ENCODE results near the gene ZMIZ2.
"Not testable (repeated sequence)": the region's sequence is repeated elsewhere in the genome, so short reads cannot be mapped to it uniquely, and the experiment has no call there.

The ZMIZ2 gene

DNA sequence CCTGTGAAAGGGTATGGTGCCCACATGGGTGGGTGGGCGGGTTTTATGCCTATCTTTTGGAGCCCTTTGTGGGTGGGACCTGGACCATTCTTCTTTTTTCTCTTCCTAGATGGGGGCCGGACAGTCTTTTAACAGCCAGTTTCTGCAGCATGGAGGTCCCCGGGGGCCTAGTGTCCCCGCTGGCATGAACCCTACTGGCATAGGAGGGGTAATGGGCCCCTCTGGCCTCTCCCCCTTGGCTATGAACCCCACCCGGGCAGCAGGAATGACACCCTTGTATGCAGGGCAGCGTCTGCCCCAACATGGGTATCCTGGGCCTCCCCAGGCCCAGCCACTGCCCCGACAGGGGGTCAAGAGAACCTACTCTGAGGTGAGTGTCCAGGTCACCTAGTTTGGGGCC, 9.1 kb downstream of the ZMIZ2 start:
- DNase-seq (ENCODE audit: low read depth): no peak

DNA sequence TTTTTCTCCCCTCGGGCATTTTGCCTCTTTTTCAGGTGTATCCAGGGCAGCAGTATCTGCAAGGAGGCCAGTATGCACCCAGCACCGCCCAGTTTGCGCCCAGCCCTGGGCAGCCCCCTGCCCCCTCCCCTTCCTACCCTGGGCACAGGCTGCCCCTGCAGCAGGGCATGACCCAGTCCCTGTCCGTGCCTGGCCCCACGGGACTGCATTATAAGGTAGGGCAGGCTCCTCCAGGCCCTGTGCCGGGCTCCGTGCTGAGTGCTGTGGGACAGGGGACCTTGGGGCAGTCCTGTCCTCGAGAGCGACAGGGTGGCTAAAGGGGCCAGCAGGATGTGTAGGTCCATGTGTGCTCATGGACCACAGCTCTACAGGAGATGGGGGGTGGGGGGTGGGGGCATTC, 10.6 kb downstream of the ZMIZ2 start:
- no peak for DNase-seq (ENCODE audit: low read depth)

DNA sequence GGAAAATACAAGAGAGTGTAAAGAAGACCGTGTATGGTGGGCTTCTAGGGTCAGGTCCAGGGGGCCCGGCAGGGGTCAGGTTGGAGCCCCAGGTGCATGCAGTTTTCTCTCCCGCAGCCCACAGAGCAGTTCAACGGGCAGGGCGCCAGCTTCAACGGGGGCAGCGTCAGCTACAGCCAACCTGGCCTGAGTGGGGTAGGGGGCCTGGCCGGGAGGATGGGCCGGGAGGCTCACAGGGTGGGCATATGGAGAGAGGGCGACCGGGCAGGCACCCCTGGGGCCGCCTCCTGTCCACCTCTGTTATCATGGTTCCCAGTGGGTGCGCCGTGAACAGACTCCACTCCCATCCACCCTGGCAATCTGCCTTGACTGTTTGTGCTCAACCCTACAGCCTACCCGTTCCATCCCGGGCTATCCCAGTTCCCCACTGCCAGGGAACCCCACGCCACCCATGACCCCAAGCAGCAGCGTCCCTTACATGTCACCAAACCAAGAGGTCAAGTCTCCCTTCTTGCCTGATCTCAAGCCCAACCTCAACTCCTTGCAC, 11.5 kb downstream of the ZMIZ2 start:
- no peak for DNase-seq (ENCODE audit: low read depth)

DNA sequence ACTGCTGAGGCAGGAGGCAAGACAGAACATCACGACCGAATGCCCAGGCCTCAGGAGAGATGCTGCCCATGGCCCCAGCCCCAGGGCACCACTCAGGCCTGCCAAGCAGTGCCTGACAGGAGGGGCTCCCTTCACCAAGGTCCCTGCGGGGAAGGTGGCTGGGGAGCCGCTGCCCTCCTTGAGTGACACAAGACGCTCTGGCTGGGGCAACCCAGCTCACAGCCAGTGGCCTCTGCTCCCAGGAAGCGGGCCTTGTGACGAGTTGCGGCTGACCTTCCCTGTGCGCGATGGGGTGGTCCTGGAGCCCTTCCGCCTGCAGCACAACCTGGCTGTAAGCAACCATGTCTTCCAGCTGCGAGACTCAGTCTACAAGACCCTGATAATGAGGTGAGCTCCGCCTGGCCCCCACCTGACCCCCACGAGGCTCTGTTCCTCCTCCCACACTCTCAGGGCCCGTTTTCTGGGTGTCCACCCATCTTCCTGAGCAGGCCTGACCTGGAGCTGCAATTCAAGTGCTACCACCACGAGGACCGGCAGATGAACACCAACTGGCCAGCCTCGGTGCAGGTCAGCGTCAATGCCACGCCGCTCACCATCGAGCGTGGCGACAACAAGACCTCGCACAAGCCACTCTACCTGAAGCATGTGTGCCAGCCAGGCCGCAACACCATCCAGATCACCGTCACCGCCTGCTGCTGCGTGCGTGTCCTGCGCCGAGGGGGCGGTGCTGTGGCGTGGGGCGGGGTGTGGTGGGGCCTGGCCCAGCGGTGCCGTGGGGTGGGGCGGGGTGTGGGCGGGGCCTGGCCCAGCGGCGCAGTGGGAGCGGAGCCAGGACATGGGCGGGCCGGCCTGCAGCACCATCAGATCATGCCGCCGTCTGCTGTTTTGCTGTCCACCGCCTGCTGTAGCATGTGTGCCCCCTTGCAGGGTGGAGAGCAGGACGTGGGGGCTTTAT, 12.8 kb downstream of the ZMIZ2 start:
- DNase-seq (ENCODE audit: low read depth): no peak

DNA sequence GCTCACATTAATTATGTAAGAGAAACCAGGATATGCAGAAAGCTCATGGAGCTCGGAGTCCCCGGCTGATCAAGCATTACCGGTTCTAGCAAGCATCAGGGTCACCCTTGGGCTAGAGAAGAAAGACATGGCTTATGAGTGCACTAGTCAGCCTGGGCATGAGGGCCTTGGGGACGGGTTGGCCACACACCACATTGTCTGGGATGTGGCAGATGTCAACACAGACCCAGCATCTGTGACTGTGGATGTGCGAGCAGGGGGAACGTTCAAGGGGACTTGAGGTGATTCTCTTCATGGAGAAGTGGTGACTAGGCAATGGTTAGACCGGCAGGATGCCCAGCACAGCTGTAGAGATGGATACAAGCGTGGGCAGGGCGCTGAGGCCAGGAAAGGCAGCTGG, 13.7 kb downstream of the ZMIZ2 start:
- DNase-seq (ENCODE audit: low read depth): no peak

DNA sequence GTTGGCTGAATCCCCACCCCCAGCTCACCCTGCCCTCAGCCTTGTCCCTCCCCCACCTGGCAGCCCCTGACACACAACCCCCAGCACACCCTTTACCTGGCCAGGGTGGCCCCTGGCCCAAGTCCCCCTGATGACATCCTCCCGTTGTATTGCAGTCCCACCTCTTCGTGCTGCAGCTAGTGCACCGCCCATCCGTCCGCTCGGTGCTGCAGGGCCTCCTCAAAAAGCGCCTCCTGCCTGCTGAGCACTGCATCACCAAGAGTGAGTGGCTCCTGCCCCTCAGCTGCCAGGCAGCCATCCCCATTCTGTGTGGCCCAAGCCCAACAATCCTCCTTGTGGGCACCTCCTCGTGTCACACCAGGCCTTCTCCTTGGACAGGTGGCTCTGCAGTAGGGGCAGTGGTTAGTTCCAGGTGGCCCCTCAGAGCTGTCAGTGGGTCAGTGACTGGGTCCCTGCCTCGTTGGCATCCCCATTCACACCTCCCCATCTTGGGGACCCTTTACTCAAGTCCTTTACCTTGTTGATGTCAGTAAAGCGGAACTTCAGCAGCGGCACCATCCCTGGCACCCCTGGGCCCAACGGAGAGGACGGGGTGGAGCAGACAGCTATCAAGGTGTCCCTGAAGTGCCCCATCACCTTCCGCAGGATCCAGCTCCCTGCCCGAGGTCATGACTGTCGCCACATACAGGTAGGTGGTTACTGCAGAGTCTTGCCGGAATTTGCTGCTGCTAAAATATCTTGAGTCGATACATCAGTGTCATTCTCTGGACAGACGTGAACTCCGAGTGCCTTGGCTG, 14.3 kb downstream of the ZMIZ2 start:
- no peak for DNase-seq (ENCODE audit: low read depth)

DNA sequence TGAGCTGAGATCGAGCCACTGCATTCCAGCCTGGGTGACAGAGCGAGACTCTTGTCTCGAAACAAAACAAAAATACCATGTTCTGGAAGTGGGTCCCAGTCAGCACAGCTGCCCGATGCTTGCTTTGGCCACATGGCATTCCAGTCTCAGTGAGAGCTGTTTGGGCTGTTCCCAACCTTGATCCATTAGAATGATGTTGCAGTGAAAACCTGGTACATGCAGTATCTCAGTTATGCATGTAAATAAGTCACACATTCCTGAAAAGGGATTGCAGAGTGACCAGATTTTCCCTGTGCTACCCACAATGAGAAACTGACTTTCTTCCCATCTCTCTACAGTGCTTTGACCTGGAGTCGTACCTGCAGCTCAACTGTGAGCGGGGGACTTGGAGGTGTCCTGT, 15.4 kb downstream of the ZMIZ2 start:
- DNase-seq (ENCODE audit: low read depth): no peak

DNA sequence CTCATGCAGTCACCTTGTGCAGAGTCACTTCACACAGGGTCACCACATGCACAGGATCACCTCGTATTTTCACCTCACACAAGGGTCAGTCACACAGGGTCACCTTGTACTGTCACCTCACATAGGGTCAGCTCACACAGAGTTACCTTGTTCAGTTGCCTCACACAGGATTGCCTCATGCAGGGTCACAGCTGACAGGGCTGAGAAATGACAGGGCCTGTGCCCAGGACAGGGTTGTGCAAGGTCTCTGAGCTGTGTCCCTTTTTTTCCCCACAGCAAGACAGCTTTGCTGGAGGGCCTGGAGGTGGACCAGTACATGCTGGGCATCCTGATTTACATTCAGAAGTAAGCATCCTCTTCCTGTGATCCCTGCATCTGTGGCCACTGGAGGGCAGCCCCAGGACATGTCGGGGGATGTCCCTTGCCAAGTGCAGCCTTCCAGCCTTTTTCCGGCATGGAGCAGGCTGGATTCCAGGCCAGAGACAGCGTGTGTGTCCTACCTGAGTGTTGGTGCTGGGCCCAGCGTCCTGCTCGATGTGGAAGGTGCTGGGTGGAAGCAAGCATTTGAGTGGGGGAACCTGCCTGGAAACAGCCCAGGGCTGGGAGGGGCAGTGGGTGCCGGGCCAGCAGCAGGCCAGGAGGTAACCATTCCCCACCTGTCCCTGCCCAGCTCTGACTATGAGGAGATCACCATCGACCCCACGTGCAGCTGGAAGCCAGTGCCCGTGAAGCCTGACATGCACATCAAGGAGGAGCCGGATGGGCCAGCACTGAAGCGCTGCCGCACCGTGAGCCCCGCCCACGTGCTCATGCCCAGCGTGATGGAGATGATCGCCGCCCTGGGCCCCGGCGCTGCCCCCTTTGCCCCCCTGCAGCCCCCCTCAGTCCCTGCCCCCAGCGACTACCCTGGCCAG, 16.3 kb downstream of the ZMIZ2 start:
- DNase-seq (ENCODE audit: low read depth): no peak

DNA sequence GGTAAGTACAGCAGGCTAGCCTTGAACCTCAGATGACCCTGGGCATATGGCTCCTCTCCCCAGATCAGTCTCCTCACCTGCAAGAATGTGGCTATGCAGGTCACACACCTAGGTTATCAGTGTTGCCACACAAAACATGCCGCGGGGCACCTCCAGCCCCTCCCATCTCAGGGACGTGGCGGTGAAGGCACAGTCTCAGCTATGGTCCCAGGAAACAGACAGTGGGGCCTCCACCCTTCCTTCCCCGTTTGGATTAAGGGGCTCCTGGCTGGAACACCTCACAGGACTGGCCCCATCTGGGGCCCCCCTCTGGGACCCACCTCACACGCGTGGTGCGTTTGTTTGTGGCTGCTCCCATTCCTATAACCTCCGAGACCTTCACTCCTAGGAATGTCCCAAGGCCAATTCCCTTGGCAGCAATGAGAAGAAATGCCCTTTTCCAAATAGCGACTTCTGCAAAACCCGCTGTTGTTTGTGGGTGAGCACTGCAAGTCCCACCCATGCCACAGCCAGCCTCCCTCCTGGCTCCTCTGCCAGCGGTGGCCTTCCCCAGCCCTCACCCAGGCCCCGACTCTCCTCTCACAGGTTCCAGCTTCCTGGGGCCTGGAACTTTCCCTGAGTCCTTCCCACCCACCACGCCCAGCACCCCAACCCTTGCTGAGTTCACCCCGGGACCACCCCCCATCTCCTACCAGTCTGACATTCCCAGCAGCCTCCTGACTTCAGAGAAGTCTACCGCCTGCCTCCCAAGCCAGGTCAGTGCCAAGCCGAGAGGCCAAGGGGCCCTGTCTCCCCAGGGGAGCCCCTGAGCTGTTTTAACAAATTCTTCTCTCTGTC, 17.1 kb downstream of the ZMIZ2 start:
- no peak for DNase-seq (ENCODE audit: low read depth)

DNA sequence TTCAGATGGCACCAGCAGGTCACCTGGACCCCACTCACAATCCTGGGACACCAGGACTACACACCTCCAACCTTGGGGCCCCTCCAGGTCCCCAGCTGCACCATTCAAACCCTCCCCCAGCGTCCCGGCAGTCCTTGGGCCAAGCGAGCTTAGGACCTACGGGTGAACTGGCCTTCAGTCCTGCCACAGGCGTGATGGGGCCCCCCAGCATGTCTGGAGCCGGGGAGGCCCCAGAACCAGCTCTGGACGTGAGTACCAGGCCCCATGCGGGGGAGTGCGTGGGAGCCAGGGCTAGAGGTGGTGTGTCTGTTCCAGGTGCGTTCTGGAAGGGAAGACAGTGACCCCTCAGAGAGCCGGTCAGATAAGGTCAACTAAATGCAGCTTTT, 17.8 kb downstream of the ZMIZ2 start:
- no peak for DNase-seq (ENCODE audit: low read depth)

DNA sequence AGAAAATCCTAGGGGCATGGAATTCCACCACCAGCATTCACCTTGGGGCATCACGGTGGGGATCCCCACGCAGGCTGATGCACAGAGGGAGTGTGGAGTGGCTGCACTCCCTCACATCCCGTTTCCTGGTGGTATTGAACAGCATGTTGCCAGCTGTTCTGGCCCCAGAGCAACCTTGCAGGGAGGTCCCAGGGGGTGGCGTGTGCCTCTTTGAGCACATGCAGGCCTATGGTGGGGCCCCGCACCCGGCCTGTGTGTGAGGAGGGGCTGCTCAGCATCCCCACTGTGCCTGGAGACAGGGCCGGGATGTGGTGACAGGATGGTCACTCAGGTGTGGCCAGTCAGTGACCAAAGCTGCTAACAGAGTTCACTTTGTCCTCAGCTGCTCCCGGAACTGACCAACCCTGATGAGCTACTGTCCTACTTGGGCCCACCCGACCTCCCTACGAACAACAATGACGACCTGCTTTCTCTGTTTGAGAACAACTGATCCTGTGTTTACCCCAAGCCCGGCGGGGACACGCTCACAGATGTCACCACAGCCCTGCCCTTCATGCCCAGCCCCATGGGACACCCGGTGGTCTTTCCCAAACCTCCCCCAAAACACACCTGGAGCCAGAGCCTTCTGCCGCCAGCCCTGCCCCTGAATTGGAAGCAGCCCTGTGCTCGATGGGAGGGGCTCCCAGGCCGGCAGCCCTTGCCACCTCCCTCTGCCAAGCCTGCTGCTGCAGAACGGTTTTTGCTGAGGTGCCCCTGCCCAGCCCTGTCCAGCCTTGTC, 18.7 kb downstream of the ZMIZ2 start:
- DNase-seq (ENCODE audit: low read depth): no peak

DNA sequence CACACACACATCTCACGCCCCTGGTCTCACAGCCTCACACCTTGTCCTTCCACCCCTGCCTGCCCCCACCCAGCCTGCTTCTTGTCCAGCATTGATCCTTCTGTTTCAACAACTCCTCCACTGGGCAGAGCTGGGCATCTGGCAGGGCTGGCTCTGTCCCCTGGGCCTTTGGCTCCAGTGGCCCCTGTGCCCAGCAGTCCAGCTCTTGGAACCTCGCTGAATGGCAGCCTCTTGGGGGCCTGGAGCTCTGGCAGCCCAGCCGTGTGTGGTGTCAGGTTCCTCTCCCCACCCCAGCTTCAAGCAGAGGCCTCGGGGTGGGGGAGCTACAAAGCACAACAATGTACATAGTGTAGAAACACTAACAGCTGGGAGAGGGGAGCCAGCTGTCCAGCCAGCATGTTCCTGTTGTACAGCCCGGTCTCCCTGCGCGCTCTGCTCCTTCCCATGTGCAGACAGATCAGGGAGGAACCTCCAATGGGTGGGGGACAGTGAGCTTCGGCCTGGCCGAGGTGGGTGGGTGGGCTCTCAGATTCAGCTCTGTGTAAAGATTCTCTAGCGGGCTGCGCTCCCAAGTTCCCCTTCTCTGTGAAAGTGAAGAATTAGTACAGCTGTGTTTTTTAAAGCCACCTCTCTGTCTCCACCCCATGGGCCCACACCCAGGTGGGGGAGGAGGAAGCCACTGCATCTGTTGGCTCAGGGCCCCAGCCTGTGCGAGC, 19.4 kb downstream of the ZMIZ2 start:
- DNase-seq (ENCODE audit: low read depth): no peak

DNA sequence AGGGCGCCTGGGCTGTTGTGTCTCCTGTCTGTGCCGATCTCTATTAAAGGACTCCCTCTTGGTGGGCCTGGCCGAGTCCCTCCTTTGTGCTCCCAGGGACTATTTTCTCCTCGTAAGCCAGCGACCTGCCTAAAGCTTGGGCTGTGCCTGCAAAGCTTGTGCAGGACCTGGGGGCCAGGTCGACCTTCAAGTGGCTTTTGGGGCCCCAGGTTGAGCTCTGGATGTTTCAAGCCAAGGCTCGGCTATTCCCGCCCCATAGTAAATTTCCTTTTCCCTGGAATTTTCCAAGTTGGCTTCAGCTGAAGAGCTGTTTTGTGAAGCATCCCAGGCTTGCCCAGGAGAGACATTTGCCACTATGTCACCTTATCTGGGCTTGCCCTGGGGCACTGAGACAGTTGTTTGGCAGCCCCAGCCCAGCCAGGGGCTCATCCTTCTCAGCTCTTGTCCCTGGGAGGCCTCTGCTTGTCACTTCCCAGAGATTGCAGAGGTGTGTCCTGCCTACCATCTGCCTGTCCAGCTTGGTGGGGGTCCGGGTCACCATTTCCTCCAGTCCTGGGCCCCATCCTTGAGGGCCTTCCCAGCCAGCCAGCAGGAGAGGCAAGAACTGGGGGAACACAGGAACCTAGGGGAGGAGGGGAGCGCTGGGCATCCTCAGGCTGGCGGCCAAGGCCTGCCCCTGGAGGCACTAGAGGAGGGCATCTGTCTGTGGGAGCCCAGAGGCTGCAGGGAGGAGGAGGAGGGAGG, 20.2 kb downstream of the ZMIZ2 start:
- no peak for DNase-seq (ENCODE audit: low read depth)

DNA sequence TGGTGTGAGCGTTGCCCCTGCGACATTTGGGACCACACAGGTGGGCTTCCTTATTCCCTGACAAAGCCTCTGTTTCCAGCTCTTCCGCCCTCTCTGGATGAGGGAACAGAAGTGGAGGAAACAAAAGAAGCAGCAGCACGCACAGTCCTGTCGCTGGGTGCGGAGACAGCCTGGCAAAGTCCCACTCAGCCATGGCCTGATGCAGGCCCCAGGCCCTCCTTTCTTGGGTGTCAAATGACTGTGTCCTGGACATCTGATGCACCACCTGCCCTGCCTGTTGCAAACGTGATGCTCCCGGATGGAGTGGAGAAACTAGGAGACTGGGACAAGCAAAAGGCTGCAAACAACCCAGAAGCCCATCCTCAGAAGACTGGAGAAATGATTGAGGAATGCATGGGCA, 20.7 kb downstream of the ZMIZ2 start:
- no peak for DNase-seq (ENCODE audit: low read depth)

DNA sequence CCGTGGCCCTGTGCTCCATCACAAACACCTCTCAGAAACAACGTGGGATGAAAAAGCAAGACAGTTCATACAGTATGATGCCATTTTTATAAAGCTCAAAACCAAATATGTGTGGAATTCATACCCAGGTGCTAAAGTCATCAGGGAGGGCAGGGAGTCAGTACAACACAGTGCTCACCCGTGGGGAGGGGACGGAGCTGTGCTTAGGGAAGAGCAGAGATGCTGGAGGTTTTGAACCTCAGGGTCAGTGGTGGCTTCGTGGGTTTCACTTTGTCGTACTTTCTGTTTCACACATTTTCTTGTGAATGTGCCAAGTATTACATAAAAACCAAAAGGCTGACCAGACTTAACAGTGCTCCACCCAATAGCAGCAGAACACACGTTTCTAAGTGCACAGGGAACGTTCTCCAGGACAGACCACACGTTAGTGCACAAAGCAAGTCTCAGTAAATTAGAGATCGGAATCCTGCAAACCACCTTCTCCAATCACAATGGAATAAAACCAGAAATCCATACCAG, 21.2 kb downstream of the ZMIZ2 start:
- no peak for DNase-seq (ENCODE audit: low read depth)

DNA sequence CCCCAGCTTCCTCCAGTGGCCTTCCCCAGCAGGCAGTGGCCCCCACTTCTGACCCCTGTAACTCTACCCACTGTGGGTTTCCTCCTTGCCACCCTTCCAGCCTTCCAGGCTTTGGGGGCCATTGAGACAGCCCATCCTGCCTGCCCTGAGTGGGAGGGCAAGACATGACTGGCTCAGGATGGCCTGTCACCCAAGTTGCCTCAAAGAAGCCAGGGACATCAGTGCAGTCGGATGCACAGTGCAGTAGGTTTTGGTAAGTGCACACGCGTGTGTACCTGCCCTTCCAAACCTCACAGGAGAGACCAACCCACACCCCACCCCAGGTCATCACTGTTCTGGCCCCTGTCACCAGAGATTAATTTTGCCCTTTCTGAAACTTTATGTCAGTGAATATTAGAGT, 22.7 kb downstream of the ZMIZ2 start:
- no peak for DNase-seq (ENCODE audit: low read depth)

DNA sequence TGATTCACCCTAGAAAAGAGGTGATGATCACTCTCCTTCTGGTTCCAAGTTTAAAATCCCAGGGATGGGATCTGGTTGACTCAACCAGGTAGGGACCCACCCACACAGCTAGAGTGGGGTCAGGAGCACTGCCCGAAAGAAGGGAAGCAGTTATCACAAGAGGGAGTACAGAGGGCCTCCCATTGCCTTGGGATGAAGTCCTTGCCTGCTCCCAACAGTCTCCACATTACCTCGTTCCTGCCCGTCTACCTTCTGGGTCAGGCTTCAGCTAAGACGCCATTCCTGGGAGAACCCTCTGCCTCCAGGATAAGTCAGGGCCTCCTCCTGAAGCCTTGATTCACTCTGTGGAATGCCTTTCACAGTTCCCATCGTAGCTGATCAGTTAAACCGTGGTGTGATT, 23.8 kb downstream of the ZMIZ2 start:
- DNase-seq (ENCODE audit: low read depth): no peak

DNA sequence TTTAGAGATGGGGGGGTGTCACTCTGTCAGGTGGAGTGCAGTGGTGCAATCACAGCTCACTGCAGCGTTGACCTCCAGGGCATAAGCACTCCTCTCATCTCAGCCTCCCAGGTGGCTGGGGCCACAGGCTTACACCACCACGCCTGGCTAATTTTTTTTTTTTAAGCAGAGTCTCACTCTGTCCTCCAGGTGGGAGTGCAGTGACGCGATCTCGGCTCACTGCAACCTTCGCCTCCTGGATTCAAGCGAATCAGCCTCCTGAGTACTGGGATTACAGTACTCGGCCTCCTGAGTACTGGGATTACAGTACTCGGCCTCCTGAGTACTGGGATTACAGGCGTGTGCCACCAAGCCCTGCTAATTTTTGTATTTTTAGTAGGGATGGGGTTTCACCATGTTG, 24.2 kb downstream of the ZMIZ2 start:
- DNase-seq (ENCODE audit: low read depth): no peak

DNA sequence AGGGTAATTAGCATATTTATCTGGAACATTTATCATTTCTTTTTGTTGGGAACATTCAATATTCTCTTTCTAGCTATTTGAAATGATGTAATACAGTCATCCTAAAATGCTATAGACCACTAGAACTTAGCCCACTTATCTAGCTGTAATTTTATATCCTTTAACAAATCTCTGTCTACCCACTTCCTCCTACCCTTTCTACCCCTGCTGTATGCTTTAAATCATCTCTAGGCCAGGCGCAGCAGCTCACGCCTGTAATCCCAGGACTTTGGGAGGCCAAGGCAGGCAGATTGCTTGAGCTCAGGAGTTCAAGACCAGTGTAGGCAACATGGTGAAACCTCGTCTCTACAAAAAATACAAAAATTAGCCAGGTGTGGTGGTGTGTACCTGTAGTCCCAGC, 25.8 kb downstream of the ZMIZ2 start:
- not testable (repeated sequence) for DNase-seq (ENCODE audit: low read depth)
